Liver (tissue), 9 donors: ENCODE measurements around the gene TBC1D5. TPM values are rescaled to one million over a fixed set of nuclear protein-coding genes. Genes with fewer than 3 reads are reported as not detected.

Experiments used
- DNase-seq: peaks from one replicate; pipeline ENCODE4 v3.0.0-alpha.2; 2017; ENCODE audit warnings: low spot score
- H3K27ac ChIP-seq, 2 donors: one replicate each; pipeline ENCODE4 v1.7.0; 2013; ENCODE audit warnings: inconsistent platforms in 2 of 2, low read length in 2 of 2, control low read depth in 1 of 2, low read depth in 1 of 2, mild to moderate bottlenecking in 1 of 2
- H3K27me3 ChIP-seq, 4 donors: one replicate each; pipeline versions ENCODE4 v1.6.1 to v1.7.0; 2013; ENCODE audit warnings: low read length in 3 of 4, inconsistent platforms in 1 of 4, mild to moderate bottlenecking in 1 of 4, moderate library complexity in 1 of 4; ENCODE audit not compliant: control insufficient read depth in 4 of 4, insufficient read depth in 4 of 4
- H3K36me3 ChIP-seq, 4 donors: one replicate each; pipeline versions ENCODE4 v1.6.1 to v1.7.0; 2013; ENCODE audit warnings: low read length in 3 of 4, mild to moderate bottlenecking in 3 of 4, low read depth in 1 of 4, moderate library complexity in 1 of 4; ENCODE audit not compliant: control insufficient read depth in 4 of 4, insufficient read depth in 3 of 4
- H3K4me1 ChIP-seq, 4 donors: one replicate each; pipeline versions ENCODE4 v1.6.1 to v1.7.0; 2013; ENCODE audit warnings: low read length in 3 of 4, mild to moderate bottlenecking in 3 of 4, moderate library complexity in 1 of 4; ENCODE audit not compliant: control insufficient read depth in 4 of 4, insufficient read depth in 4 of 4
- H3K4me3 ChIP-seq, 3 donors: one replicate each; pipeline versions ENCODE4 v1.6.1 to v1.7.0; 2013; ENCODE audit warnings: low read length in 3 of 3, control low read depth in 1 of 3, low read depth in 1 of 3, mild to moderate bottlenecking in 1 of 3
- H3K9ac ChIP-seq, 2 donors: one replicate each; pipeline ENCODE4 v1.7.0; 2013; ENCODE audit warnings: low read length in 2 of 2, mild to moderate bottlenecking in 2 of 2, moderate library complexity in 2 of 2, control low read depth in 1 of 2, low read depth in 1 of 2
- H3K9me3 ChIP-seq, 4 donors: one replicate each; pipeline versions ENCODE4 v1.6.1 to v1.7.0; 2013; ENCODE audit warnings: low read length in 3 of 4; ENCODE audit not compliant: control insufficient read depth in 4 of 4
- EGR1 ChIP-seq, 2 donors: IDR thresholded peaks; 2 replicates each; pipeline ENCODE4 v1.6.1; 2016 to 2018; ENCODE audit warnings: antibody characterized with exemption in 2 of 2, low read depth in 2 of 2
- HNF4A ChIP-seq, 2 donors: conservative IDR thresholded peaks; 2 replicates each; pipeline ENCODE4 v1.6.1; 2016; ENCODE audit warnings: antibody characterized with exemption in 2 of 2, mild to moderate bottlenecking in 2 of 2
- JUND ChIP-seq, 2 donors: IDR thresholded peaks; 2 replicates each; pipeline ENCODE4 v1.6.1; 2016; ENCODE audit warnings: antibody characterized with exemption in 2 of 2
- NR2F2 ChIP-seq: IDR thresholded peaks from 2 replicates; pipeline ENCODE4 v1.6.1; 2016; ENCODE audit warnings: antibody characterized with exemption
- RAD21 ChIP-seq, 2 donors: IDR thresholded peaks; 2 replicates each; pipeline ENCODE4 v1.6.1; 2016; ENCODE audit warnings: antibody characterized with exemption in 2 of 2, mild to moderate bottlenecking in 2 of 2
- RXRA ChIP-seq, 2 donors: IDR thresholded peaks; 2 replicates each; pipeline ENCODE4 v1.6.1; 2017 to 2018; ENCODE audit warnings: antibody characterized with exemption in 2 of 2, mild to moderate bottlenecking in 1 of 2
- SP1 ChIP-seq: IDR thresholded peaks from 2 replicates; pipeline ENCODE4 v1.6.1; 2018; ENCODE audit warnings: antibody characterized with exemption, mild to moderate bottlenecking
- YY1 ChIP-seq: IDR thresholded peaks from 2 replicates; pipeline ENCODE4 v1.6.1; 2016; ENCODE audit warnings: antibody characterized with exemption, mild to moderate bottlenecking
- WGBS: extraction: QIAGEN DNeasy Blood & Tissue Kit; methylation state at CpG from one replicate; pipeline ENCODE4 v1.1.7; 2013; 5-methylcytosine and 5-hydroxymethylcytosine counted together
- polyA plus RNA-seq, 2 donors: library from polyadenylated mRNA; stranded (reverse) in 1 of 2; unstranded in 1 of 2; fragments of 200-250 nt in 1 of 2; fragments of >200 nt in 1 of 2; fragmentation: Nextera tagmentation in 1 of 2; extraction: Ambion mirVana in 1 of 2; gene quantifications; one replicate each; pipeline versions ENCODE4 v1.2.1 to v1.2.3, GENCODE V29; 2013 to 2015
- total RNA-seq, 2 donors: library from RNA; depleted of rRNA; stranded (reverse); fragments of >200 nt; gene quantifications; one replicate each; pipeline ENCODE4 v1.2.3, GENCODE V29; 2014
- TF ChIP-seq, protein P1 (sequence below): fragments of 150-350 bp; IDR thresholded peaks from 2 replicates; pipeline ENCODE4 v1.5.1; 2017; ENCODE audit warnings: improper control_type of control experiment, low read depth, low read length; ENCODE audit not compliant: missing input control
- TF ChIP-seq, protein P2 (sequence below): IDR thresholded peaks from 2 replicates; pipeline ENCODE4 v1.6.1; 2016; ENCODE audit warnings: antibody characterized with exemption, mild to moderate bottlenecking
- TF ChIP-seq, protein P3 (sequence below): IDR thresholded peaks from 2 replicates; pipeline ENCODE4 v1.6.1; 2016; ENCODE audit warnings: antibody characterized with exemption
- TF ChIP-seq, protein P4 (sequence below): IDR thresholded peaks from 2 replicates; pipeline ENCODE4 v1.6.1; 2016; ENCODE audit warnings: antibody characterized with exemption
- donor health status: healthy.
- donor health status: healthy.
- donor health status: healthy.
- donor health status: healthy.
- donor health status: healthy.

The TBC1D5 gene
- total and polyA plus RNA-seq, 4 donors: 9.1 to 45.6 (median 25.6) TPM

DNA sequence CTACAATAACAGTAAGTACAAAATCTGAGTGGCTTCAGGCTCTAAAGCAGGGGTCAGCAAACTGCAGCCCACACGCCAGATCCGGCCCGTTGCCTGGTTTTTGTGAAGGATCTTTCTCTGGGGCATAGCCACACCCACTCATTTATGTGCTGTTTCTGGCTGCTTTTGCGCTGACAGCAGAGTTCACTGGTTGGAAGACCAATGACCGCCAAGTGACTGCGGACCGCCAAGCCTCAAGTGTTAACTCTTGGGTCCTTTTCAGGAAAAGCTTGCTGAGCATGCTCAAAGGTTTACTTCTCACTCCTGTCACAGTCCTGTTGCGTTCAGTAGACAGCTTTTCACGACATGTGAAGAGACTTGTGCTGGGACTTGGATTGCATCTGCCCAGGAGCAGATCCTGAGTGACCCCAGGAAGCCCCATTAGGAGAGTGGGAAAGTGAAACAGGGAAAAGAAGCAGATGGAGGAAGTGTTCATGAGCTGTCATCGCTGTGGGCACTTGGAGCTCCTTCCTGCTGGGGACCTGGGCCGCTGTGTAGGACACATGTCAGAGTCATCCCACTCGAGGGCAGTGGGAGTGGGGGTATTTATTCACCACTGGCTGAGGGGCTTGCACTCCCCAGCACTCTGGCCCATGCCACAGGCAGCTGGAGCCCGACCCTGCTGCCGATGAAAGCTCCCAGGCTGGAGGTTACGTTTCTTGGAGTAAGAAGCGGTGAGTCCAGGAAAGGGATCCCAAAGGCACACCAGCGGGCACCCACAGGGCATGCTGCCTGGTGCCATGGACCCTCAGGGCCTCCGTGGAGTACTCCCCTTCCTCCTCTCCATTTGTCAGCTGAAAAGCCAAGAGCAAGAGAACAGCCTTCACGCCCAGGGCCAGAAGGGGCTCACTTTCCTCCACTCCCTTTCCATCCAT, 608.5 kb downstream of the TBC1D5 start:
- WGBS: 87% methylated on average over 19 of the region's 19 CpGs
- Histone ChIP-seq H3K4me1 (no peaks in the 10 kb centered on the region), H3K27me3 (no peaks in the 10 kb centered on the region), H3K9me3 (no peaks in the 10 kb centered on the region), H3K36me3 (no peaks in the 10 kb centered on the region), H3K9ac (no peak overlapping the region), H3K27ac (no peak overlapping the region), H3K4me3 (no peak overlapping the region)
- TF ChIP-seq YY1 (no peak), HNF4A (conservative IDR thresholded peaks at IDR 0.05) (no peak), SP1 (peak; percentile 23), RAD21 (IDR thresholded peaks at IDR 0.05) (peak in 1 of 2 donors; percentile 21), NR2F2 (peak; percentile 50), RXRA (IDR thresholded peaks at IDR 0.05) (peak; percentile 78 to 80)
- TF ChIP-seq, protein P1, sequence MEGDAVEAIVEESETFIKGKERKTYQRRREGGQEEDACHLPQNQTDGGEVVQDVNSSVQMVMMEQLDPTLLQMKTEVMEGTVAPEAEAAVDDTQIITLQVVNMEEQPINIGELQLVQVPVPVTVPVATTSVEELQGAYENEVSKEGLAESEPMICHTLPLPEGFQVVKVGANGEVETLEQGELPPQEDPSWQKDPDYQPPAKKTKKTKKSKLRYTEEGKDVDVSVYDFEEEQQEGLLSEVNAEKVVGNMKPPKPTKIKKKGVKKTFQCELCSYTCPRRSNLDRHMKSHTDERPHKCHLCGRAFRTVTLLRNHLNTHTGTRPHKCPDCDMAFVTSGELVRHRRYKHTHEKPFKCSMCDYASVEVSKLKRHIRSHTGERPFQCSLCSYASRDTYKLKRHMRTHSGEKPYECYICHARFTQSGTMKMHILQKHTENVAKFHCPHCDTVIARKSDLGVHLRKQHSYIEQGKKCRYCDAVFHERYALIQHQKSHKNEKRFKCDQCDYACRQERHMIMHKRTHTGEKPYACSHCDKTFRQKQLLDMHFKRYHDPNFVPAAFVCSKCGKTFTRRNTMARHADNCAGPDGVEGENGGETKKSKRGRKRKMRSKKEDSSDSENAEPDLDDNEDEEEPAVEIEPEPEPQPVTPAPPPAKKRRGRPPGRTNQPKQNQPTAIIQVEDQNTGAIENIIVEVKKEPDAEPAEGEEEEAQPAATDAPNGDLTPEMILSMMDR: no peak
- no peak for DNase-seq

DNA sequence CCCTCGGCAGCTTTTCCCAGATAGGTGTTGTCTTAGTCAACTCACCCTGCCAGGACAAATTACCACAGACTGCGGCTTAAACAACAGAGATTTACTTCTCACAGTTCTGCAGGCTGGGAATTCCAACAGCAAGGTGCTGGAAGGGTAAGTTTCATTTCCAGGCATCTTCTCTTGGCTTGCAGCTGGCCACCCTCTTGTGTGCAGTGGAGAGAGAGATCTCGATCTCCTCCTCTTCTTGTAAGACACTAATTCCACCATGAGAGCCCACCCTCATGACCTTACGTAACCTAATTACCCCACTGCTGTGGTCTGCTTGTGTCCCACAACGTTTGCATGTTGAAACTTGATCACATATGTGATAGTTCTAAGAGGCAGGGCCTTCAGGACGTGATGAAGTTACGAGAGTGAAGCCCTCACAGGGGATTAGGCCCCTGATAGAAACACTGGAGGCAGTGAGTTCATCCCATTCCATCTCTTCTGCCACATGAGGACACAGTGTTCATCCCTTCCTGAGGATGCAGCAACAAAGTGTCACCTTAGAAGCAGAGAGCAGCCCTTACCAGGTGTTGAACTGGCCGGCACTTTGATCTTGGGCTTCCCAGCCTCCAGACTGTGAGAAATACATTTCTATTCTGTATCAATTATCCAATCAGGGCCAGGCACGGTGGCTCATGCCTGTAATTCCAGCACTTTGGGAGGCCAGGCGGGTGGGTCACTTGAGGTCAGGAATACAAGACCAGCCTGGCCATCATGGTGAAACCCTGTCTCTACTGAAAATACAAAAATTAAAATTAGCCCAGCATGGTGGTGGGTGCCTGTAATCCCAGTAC, 609.9 kb downstream of the TBC1D5 start:
- H3K4me1 ChIP-seq: no peaks in the 10 kb centered on the region
- no peaks in the 10 kb centered on the region for H3K9me3 ChIP-seq
- H3K36me3 ChIP-seq: no peaks in the 10 kb centered on the region
- no peak overlapping the region for H3K4me3 ChIP-seq
- no peaks in the 10 kb centered on the region for H3K27me3 ChIP-seq
- no peak overlapping the region for H3K9ac ChIP-seq
- H3K27ac ChIP-seq: no peak overlapping the region
- DNase-seq: no peak
- 81% methylated on average over 10 of the region's 10 CpGs for WGBS
- TF ChIP-seq NR2F2 (no peak), RXRA (IDR thresholded peaks at IDR 0.05) (no peak), JUND (IDR thresholded peaks at IDR 0.05) (no peak), SP1 (no peak), YY1 (no peak), HNF4A (conservative IDR thresholded peaks at IDR 0.05) (no peak), EGR1 (IDR thresholded peaks at IDR 0.05; ENCODE audit: low read depth in 2 of 2) (no peak)
- TF ChIP-seq, protein P1: no peak
- TF ChIP-seq, protein P2, sequence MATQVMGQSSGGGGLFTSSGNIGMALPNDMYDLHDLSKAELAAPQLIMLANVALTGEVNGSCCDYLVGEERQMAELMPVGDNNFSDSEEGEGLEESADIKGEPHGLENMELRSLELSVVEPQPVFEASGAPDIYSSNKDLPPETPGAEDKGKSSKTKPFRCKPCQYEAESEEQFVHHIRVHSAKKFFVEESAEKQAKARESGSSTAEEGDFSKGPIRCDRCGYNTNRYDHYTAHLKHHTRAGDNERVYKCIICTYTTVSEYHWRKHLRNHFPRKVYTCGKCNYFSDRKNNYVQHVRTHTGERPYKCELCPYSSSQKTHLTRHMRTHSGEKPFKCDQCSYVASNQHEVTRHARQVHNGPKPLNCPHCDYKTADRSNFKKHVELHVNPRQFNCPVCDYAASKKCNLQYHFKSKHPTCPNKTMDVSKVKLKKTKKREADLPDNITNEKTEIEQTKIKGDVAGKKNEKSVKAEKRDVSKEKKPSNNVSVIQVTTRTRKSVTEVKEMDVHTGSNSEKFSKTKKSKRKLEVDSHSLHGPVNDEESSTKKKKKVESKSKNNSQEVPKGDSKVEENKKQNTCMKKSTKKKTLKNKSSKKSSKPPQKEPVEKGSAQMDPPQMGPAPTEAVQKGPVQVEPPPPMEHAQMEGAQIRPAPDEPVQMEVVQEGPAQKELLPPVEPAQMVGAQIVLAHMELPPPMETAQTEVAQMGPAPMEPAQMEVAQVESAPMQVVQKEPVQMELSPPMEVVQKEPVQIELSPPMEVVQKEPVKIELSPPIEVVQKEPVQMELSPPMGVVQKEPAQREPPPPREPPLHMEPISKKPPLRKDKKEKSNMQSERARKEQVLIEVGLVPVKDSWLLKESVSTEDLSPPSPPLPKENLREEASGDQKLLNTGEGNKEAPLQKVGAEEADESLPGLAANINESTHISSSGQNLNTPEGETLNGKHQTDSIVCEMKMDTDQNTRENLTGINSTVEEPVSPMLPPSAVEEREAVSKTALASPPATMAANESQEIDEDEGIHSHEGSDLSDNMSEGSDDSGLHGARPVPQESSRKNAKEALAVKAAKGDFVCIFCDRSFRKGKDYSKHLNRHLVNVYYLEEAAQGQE: no peak
- TF ChIP-seq, protein P3, sequence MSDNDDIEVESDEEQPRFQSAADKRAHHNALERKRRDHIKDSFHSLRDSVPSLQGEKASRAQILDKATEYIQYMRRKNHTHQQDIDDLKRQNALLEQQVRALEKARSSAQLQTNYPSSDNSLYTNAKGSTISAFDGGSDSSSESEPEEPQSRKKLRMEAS: no peak
- TF ChIP-seq, protein P4, sequence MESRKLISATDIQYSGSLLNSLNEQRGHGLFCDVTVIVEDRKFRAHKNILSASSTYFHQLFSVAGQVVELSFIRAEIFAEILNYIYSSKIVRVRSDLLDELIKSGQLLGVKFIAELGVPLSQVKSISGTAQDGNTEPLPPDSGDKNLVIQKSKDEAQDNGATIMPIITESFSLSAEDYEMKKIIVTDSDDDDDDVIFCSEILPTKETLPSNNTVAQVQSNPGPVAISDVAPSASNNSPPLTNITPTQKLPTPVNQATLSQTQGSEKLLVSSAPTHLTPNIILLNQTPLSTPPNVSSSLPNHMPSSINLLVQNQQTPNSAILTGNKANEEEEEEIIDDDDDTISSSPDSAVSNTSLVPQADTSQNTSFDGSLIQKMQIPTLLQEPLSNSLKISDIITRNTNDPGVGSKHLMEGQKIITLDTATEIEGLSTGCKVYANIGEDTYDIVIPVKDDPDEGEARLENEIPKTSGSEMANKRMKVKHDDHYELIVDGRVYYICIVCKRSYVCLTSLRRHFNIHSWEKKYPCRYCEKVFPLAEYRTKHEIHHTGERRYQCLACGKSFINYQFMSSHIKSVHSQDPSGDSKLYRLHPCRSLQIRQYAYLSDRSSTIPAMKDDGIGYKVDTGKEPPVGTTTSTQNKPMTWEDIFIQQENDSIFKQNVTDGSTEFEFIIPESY: no peak
